RPMI7951 (cell line): Measurements from ENCODE around the gene OGG1. TPM values are rescaled to one million over a fixed set of nuclear protein-coding genes. Genes with fewer than 3 reads are reported as not detected.

Experiments used
- DNase-seq: peaks from one replicate; pipeline ENCODE4 v3.0.0-alpha.2; 2012; ENCODE audit warnings: low read depth
- total RNA-seq: library from RNA; depleted of rRNA; stranded (reverse); fragments of >200 nt; shearing (Covaris generic); gene quantifications from 2 replicates; pipeline ENCODE4 v1.2.3, GENCODE V29; 2014

OGG1 gene
- total RNA-seq, 1 experiment from 2014 or later, result 34.4 TPM

DNA sequence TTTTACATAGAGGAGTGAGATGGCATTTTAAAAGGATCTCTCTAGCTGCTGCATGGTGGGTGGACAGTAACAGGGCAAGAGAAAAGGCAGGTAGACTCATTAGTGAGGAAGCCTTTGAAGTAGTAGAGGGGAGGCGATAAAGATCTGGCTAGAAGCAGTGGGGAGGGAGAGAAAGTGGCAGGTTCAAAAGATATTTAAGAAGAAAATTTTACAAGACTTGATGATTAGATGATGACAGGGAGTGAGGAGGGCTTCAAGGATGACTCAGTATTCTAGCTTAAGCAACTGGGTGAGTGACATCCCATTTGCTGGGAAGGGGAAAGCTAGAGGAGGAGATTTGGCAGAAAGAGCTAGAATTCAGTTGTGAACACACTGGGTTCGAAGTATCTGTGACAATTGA, 22.0 kb upstream of the OGG1 start:
- DNase-seq, result no peak

GRCh38 chr3:9729419-9729818, 20.3 kb upstream of the OGG1 start:
- DNase-seq, result no peak

- DNase-seq, result no peak
Measured at GRCh38 chr3:9730657-9731205, 19.0 kb upstream of the OGG1 start.

- DNase-seq, result peak; percentile 99
Measured at GRCh38 chr3:9731206-9732079, 18.3 kb upstream of the OGG1 start, which contains the start of gene BRPF1. Gene BRPF1, plus strand, starts transcription at chr3:9731735. Its CDS starts 2,406 bp downstream, at chr3:9734141.

GRCh38 chr3:9732080-9732739, 17.5 kb upstream of the OGG1 start:
- DNase-seq, result no peak

DNA sequence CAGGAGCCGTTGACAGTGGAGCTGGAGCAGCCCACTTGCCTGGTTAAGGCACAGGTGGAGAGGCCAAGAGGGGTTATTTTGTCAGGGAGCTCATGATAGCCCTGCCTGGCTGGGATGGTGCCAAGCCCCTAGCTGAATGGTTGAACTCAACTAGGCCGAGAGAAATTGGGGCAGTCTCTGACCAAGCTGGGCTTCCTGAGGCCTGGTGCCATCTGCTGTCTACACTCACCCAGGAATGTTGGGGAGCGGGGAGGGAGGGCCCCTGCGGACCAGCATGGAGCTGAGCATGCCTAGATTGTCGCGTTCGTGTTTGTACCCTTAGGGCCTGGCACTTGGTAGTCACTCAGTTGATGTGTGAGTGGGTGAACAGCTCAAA, 17.0 kb upstream of the OGG1 start:
- DNase-seq, result peak; percentile 59

- no peak for DNase-seq
Measured at GRCh38 chr3:9736831-9737230, 12.9 kb upstream of the OGG1 start.

- no peak for DNase-seq
Measured at GRCh38 chr3:9739181-9739580, 10.6 kb upstream of the OGG1 start.

GRCh38 chr3:9742560-9742959, 7.2 kb upstream of the OGG1 start:
- DNase-seq, result no peak

GRCh38 chr3:9743548-9743947, 6.2 kb upstream of the OGG1 start:
- no peak for DNase-seq

DNA sequence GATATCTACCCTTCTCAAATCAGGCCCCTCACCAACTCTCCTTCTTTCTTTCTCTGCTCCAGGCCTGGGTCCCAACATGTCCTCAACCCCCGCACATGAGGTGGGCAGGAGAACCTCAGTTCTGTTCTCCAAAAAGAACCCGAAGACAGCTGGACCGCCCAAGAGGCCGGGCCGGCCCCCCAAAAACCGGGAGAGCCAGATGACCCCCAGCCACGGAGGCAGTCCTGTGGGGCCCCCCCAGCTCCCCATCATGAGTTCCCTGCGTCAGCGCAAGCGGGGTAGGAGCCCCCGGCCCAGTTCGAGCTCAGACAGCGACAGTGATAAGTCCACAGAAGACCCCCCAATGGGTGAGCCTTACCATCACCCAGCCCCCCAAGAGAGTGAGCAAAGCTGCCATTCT, 5.6 kb upstream of the OGG1 start:
- DNase-seq, result no peak

DNA sequence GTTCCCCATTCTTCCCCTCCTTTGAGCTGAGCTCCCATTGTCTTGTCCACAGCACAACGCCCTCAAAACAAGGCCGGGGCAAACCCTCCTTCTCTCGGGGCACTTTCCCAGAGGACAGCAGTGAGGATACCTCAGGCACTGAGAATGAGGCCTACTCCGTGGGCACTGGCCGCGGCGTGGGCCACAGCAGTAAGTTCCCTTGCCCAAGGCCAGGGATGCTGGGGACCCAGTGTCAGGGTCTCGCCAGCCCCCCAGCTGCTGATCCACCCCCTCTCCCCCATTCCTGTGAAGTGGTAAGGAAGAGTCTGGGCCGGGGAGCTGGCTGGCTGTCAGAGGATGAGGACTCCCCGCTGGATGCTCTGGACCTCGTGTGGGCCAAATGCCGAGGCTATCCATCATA, 4.2 kb upstream of the OGG1 start:
- no peak for DNase-seq

DNA sequence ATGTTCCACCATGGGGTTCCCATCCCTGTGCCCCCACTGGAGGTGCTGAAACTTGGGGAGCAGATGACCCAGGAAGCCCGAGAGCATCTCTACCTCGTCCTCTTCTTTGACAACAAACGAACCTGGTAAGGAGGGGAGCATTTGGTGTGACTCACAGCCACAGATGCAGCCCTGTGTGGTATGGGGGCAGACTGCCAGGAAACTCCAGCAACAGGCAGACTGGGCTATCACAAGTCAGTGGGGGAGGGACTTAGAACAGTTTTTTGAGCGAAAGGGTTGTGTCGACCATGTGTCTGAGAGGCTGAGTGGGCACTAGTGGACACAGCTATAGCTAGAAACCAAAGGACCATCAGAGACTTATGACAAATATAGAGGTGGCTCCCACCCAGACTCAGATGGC, 3.4 kb upstream of the OGG1 start:
- peak; percentile 89 for DNase-seq

DNA sequence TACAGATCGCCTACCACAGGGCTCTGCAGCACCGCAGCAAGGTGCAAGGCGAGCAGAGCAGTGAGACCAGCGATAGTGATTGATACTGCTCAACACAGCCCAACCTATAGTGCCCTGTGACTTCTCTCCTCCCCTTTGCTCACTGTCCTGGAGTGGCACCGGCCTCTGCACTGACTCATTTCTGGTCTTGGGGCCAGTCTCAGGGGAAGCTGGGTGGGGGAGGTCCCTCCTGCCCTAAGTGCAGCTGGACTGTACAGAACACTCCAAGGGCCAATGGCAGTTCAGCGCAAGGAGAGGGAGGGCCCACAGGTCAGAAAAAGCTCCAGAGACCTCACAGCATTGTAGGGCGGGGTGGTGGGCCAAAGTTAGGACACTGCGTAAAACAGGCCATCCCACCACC, 2.5 kb upstream of the OGG1 start:
- peak; percentile 78 for DNase-seq

DNA sequence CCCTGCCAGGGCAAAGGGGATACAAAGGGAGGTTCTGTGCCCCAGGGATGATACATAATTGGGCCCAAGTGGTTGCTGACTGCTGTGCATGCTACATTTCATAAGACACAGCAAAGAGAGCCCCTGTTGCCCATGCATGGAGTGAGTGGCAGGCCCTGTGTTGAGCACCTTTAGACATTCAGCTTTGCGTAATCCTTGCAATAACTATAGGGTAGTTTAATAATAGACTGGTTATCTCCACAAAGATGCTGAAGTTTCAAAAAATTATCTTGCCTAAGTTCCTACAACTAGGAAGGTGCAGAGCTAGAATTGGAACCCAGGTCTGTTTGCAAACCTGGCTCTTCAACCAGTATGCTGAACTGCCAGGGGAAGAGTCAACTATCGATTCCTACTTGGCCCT, 1.7 kb upstream of the OGG1 start:
- no peak for DNase-seq

GRCh38 chr3:9749296-9749644, 482 bp upstream of the OGG1 start:
- DNase-seq, result no peak

DNA sequence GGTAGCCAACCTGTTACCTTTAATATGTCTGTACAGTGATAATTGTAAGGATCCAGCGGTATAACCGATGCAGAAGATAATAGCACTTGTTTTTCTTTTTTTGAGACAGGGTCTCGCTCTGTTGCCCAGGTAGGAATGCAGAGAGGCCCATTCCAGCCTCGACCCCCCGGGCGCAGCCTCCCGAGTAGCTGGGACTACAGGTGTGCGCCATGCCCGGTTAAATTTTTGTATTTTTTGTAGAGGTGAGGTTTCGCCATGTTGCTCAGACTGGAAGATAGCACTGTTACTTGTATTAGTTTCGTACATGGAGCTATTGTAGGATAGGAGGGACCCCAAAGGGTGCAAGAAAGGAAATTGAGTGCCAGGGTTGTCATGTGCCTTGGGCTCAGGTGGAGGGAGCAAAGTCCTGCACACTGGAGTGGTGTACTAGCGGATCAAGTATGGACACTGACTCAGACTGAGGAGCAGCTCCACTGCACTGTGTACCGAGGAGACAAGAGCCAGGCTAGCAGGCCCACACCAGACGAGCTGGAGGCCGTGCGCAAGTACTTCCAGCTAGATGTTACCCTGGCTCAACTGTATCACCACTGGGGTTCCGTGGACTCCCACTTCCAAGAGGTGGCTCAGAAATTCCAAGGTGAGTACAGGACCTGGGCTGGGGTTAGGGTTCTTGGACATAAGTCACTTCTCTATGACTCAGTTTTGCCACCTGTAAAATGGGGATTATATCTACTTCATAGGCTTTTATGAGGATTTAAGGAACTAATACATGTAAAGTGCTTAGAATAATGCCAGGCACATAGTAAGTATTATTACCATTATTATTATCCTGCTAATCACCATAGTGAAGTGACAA, 1.0 kb downstream of the OGG1 start:
- DNase-seq, result peak; percentile 52

DNA sequence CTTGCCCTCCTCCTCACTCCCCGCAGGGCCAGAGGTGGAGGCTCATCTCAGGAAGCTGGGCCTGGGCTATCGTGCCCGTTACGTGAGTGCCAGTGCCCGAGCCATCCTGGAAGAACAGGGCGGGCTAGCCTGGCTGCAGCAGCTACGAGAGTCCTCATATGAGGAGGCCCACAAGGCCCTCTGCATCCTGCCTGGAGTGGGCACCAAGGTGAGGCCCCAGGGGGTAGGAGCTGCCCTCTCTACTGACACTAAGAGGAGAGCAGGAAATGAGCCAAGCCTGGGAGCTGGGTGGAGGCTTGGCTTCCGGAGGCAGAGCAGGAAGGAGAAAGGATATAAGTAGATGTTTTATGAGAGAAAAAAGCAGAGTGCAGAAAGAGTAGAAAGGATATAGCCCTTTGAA, 4.9 kb downstream of the OGG1 start:
- DNase-seq, result no peak

- no peak for DNase-seq
Measured at GRCh38 chr3:9757427-9757826, 7.7 kb downstream of the OGG1 start.

DNA sequence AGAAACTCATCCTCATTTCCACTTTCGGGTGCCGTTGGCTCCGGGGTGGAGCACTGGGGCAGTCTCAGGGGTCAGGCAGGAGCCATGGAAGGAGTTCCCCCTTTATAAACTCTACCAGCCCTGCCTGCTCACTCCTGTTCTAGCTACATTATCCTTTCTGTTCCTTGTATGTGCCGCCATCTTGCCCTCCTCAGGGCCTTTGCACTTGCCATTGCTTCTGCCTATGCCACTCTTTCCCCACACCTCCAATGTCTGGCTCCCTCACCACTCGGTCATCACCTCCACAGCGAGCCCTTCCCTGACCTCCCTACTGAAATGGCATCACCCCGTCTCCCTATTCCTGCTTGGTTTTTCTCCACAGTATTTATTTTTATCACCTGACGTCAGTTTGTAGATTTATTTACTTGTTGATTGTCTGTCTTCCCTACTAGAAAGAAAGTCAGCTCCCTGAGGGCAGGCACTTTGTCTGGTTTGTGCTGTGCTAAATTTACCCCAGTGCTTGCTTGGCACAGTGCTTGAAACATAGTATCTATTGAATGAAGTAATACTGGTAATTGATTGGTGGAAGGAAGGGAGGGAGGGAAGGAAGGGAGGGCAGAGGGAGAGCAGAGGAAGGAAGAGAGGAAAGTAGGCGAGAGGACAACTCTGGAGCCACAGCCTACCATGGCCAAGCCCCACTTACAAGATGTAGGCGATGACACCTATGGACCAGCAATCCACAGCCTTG, 11.2 kb downstream of the OGG1 start:
- no peak for DNase-seq

DNA sequence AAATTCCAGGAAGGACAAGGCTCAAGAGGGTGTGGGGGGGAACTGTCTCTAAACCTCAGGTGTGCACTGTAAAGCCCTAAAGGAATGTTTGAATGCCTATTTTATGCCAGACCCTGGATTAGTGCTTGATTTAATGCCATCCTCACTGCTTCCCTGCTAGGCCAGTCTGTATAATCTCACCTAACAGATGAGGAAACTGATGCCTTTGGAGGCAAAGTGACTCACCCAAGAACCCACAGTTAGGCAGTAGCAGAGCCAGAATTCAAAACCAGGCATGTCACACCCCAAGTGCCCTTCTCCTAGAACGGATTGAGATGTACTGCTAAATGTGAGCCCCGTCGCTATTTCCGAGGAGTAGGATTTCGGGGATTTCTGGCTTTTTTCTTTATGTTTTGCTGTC, 12.2 kb downstream of the OGG1 start:
- DNase-seq, result no peak

DNA sequence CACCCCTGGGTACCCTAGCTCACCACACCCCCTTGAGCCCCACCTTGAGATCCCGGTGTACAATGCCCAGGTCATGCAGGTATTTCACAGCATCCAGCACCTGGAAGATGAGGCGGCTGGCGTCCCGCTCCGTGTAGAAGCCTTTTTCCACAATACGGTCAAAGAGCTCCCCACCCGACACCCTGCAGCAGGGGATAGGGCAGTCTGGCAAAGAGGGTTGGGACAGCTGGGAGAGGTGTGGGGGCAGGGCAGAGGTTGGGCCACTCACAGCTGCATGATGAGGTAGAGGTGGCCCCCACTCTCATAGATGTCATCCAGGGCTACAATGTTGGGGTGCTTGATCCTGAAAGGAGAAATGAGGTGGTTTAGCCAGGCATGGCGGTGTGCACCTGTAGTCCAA, 13.1 kb downstream of the OGG1 start:
- DNase-seq, result no peak
